Head of caudate nucleus (tissue), 42 donors: ENCODE measurements around the gene RAB3GAP1.
A peak's percentile ranks its signal among the peaks of the same experiment; 100 is the strongest.
"Not testable (repeated sequence)": the region's sequence is repeated elsewhere in the genome, so short reads cannot be mapped to it uniquely, and the experiment has no call there.

ENCODE experiments used
- DNase-seq, 42 donors: peaks; one replicate each; pipeline versions ENCODE4 v3.0.0 to v3.0.0-alpha.2; 2020 to 2021; ENCODE audit warnings: mixed read lengths in 7 of 42
- intact Hi-C: fragments of 100-400 bp; cut with DNase I; formaldehyde crosslinking; loops from one replicate; pipeline ENCODE4 v1.15.0; 2022

Gene RAB3GAP1

DNA sequence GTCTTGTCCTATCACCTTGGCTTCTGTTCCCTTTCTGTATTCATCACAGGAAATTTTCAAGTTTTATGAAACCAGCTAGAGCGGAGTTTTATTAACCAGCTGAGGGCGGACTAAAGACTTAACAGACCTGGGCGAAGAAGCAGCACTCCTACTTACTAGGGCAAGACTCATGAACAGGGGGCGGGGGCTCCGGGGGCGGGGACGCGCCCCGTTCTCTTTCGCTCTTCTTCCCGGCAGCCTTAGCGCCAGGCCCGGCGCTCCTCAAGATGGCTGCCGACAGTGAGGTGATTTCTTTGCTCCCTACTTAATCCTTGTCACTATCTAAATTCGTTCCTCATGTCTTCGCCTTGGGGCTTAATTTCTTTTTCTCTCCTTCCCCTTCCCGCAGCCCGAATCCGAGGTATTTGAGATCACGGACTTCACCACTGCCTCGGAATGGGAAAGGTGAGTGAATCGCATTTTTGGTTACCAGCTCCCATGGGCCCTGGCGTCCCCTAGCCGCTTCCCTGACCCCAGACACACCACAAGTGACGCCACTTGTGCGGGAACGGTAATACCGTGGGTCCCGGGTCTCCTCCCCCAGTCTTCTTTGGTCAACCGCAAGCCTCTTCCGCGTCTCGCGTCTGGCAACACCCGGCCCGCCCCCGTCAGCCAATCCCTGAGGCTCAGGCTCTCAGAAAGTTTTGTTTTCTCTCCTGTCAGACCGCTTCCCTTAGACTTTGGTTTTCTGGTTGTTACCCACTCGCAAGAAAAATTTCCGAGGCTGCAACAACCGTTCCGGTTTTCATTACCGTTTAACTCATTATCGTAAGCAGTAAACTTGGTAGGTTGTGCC lies at the start of gene RAB3GAP1:
RAB3GAP1 (plus strand) TSS at position 251 of the 835 bp plus-strand sequence; CDS start at position 267, 16 bp downstream.
- intact Hi-C loops = loop anchor here (5.0 to 10.0 kb wide), 2 partner anchors 483 to 690 kb away; partner anchors contain the start of genes R3HDM1, UBXN4 and ZRANB3
- DNase-seq = peak; percentile 42 to 89 (median 77)

DNA sequence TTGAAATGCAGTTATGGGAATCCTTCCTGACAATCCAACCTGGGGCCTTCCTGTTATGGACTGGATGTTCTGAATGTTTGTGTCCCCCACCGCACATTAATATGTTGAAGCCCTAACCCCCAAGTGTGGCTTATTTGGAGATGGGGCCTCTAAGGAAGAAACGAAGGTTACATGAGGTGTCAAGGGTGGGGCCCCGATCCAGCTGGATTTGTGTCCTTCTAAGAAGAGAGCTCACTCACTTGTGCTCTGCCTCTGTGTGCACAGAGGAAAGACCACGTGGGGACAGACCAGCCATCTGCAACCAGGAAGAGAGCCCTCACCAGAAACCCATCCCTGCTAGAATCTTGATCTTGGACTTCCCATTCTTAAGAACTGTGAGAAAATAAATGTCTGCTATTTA lies 49.3 kb upstream of the RAB3GAP1 start:
- DNase-seq = no peak
- intact Hi-C loops = no loop called here

DNA sequence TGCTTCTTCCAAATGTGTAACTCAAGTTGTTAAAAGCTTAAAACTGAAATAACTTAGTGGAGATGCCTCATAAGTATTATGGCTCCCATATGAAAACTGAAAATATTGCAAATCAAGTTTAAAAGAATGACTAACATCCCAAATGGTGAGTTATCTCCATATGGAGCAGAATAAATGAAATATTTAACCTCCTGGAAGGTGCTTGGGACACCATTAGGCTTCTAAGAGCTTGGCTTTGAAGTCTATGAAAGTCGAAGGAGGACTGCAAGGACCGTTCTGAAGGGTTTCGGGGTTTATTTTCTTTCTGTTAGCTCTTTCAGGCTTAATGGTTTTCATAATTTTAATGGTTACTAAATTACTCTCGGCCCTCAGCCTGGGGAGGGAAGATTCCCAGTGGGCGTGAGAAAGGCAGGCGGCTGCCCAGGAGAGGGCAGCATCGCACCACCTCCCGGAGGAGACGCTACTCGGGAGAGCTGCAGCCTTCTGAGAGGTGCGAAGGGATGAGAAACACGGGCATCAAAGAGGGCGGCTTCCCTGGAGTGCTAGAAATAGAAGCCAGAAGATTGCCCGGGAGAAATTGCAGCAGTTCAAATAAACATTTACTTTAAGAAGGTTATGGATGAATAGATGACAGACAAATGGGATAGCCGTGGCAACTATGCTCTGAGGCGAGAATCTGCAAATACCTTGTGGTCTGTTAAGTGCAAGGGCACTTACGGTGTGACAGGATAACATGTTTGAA lies 47.9 kb upstream of the RAB3GAP1 start:
- peak; percentile 39 to 90 (median 81) for DNase-seq
- intact Hi-C loops = no loop called here

DNA sequence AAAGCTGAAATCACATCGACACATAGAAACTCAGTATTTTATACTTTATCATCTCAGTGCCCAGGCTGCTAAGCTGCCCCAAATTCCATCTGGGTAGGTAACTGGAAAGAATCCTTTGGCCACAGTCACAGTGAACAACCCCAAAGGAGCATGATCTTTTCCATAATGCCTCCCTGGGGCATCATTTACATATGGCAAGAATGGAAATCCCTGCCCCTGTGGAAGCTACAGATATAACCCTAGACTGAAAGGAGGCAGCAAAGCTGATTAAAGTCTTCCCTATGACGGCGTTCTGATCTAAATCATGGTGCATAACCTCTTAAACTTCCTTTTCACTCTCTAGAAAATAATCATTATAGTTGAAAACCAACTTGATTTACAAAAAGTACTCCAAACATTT lies 46.3 kb upstream of the RAB3GAP1 start:
- no peak for DNase-seq
- intact Hi-C loops = no loop called here

DNA sequence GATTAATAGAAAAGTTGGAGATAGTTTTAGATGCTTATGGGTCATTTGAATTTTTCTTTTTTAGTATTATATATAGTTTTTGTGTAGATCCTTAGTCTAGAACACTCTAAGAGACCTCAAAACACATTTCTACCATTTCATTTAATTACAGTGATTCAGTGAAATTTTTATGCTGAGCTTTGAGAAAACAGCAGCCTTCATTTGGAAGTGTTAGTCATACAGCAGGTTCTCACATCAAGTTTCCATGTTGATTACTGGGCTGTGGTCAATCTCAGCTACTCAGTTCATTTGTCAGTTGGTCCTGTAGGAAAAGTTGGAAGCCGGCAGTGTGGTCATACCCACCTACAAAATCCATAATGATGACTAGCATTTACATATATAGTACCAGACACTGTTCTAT lies 42.8 kb upstream of the RAB3GAP1 start:
- intact Hi-C loops = no loop called here
- no peak for DNase-seq

DNA sequence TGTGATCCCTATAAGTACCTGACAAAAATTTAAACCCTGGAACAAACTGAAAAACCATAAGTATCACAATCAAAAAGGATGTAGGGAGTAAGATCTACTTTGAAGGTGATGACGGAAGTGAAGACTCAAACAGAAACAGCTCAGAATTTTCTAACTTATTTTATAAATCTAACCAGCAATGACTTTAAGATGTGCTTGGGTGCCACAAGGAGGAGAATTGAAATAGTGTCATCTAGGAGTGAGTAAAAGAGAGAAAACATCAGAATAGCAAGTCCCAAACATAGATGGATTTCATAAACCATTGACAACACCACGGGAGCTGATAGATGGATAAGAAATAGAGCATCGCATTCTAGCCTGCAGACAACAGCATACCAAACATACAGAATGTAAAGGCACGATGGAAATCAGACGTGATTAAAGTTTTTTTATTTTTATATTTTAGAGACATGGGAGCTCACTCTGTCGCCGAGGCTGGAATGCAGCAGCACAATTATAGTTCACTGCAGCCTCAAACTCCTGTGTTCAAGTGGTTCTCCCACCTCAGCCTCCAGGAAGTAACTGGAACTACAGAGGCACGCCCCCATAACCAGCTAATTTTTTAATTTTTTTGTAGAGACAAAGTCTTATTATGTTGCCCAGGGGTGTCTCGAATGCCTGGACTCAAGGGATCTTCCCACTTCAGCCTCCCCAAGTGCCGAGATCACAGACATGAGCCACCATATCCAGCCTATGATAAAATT lies 41.7 kb upstream of the RAB3GAP1 start:
- intact Hi-C loops = no loop called here
- no peak for DNase-seq

DNA sequence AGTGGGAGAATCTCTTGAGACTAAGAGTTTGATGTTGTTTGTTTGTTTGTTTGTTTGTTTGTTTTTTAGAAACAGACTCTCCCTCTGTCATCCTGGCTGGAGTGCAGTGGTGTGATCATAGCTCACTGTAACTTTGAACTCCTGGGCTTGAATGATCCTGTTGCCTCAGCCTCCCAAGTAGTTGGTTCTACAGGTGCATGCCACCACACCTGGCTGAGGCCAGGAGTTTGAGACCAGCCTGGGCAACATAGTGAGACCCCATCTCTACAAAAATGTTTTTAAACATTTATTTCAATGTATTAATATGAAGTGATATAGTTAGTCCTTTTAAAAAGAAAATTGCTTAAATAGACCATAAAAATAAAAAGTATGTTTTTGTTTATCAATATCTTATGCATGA lies 40.5 kb upstream of the RAB3GAP1 start:
- no peak for DNase-seq
- intact Hi-C loops = no loop called here

DNA sequence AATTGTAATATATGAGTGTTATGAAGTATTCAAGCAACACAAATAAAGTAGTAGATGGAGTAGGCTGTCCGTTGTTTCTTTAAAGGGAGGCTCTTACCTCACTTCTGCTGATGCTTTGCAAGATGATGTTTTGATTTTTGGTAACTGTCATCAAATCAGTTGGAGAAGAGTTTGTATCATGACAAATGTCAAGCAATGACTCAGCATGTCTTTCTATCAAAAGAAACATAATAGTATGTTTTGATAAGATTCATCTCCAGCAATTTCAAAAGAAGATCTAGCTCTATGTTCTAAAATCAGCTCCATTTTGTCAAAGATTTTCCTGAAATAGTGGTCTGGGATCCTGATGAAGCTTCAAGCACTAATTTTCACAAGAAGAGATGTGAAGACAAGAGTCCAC lies 30.5 kb upstream of the RAB3GAP1 start:
- intact Hi-C loops = no loop called here

DNA sequence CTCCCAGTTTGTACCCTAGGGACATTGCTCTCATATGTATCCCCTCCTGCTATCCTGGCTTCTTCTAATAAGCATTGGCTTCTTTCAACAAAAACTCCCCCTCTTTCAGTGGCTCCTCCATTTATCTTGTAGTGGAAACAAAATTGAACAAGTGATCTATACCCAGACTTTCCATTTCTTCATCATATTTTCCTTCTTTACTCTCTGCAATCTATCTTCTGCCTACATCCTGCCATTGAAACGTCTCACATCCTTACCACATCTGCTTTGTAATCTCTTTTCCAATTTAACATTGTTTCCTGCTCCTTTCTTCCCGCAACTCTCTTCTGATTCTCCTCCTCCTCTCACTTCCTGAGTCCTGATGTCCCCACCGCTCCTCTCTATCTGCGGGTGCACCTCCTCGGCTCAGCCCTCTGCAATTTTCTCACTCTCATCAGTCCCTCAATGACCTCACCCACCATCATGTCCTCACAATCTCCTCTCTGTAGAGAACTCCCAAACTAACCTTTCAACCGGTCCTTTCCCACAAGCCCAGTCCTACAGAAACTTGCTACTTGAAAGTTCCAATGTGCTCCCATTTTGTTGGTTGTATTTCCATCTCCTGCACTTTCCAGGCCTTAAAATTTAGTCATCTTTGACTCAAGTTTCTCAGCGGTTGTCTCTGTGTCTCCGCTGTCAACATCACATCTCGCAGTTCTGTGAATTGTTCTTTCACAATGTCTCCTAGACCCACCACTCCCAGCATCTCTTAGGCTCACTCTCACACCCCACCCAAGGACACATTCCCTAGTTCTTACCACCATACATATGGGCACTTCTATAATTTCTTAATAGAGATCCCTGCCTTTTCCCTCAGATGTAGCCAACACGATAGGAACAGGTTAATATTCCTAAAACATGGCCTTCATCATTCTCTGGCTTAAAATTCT lies 28.9 kb upstream of the RAB3GAP1 start:
- intact Hi-C loops = no loop called here
- DNase-seq = no peak

More for the DNA sequence above, 30.5 kb upstream of the RAB3GAP1 start:
- DNase-seq = no peak

DNA sequence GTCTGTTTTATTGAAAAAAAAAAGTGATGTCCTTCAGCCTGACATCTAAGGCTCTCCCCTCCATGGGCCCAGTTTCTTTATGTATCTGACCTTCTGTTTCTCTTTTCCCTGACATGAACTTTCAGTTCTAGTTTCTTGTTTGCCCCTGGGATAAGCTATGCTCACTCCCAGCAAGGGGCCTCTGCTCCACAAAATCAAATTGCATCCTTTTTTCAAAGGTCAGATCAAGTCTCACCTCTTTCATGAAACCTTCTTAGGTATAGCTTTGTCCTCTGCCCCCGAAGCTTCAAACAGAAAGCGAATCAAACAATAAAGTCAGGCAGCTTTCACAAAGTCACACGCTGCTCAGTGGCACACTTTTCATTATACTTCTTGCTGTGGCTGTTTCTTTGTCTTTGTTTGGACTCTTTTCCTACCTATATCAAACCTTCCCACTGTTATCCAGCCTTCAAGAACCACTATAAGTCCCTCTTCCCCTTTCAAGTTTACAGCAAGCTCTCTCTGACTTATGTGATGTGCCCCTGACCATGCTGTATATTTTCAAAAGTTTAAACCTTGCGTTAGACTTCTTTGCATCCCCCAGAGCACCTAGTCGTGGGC lies 28.1 kb upstream of the RAB3GAP1 start:
- intact Hi-C loops = no loop called here
- no peak for DNase-seq

DNA sequence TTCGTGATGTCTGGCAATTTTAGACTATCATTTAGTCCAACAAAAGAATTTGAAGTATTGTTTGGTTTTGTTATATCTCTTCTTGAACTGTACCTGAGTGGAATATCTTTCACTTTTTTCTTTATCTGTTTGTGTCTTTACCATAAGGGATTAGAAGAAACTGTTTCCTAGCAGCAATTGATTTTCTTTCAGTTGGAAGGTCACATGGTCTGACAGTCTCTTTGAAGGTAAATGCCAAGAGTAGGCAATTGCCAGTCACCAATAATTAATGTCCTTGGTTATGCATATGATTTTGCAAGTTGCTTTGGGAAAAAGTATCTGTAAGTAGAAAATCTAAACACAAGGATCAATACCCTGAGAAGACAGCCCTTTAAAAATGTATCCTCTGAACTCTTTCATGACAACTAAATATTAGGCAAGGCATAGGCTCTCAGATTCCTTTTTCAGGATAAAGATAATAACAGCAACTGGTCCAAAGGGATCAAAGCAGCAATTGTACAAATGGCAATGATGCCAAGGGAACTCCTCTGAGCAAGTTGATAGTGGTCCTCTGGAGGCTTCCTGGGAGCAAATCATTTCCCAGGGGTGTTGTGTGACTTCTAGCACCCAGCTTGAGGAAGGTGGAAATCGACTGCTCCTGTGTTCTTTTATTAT lies 22.5 kb upstream of the RAB3GAP1 start:
- DNase-seq = no peak

DNA sequence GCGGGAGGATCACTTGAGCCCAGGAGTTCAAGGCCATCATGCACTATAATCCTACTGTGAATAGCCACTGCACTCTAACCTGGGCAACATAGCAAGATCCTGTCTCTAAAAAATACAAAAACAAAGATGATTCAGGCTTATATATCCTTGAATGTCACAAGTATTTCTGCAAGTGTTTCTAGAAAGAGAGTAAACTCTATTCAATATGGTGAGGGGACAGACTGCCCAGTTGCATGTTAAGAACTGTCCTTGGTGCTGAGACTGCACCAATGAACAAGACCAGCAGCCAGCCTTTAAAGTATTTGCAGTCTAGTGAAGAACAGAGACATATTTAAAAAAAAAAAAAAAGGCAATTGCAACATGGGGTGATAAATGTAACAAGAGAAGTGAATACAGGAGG lies 21.3 kb upstream of the RAB3GAP1 start:
- intact Hi-C loops = no loop called here
- DNase-seq = no peak

More for the DNA sequence above, 22.5 kb upstream of the RAB3GAP1 start:
- intact Hi-C loops = no loop called here

DNA sequence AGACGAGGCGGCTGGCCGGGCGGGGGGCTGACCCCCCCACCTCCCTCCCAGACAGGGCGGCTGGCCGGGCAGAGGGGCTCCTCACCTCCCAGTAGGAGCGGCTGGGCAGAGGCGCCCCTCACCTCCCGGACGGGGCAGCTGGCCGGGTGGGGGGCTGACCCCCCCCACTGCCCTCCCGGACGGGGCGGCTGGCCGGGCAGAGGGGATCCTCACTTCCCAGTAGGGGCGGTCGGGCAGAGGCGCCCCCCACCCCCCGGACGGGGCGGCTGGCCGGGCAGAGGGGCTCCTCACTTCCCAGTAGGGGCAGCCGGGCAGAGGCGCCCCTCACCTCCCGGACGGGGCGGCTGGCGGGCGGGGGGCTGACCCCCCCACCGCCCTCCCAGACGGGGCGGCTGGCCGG lies 18.9 kb upstream of the RAB3GAP1 start:
- DNase-seq, intact Hi-C loops: not testable (repeated sequence)

DNA sequence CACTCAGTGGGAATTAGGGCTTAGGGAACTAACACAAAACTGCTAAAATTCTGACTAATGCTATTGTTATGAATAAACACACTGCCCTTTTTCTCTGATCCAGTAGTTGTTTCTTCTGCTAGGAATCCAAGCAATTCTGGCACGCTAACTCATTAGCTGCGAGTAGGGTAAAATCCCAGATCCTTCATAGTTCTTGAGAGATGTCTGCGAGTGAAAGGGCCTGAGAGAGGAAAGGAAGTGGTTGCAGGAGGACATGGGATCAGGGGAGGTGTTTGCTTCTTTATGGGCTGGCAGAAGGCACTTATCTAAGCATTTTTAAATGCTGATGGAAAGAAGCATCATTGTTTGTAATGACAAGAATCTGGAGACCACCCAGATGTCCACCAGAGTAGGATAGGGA lies 14.3 kb upstream of the RAB3GAP1 start:
- intact Hi-C loops = no loop called here
- no peak for DNase-seq

DNA sequence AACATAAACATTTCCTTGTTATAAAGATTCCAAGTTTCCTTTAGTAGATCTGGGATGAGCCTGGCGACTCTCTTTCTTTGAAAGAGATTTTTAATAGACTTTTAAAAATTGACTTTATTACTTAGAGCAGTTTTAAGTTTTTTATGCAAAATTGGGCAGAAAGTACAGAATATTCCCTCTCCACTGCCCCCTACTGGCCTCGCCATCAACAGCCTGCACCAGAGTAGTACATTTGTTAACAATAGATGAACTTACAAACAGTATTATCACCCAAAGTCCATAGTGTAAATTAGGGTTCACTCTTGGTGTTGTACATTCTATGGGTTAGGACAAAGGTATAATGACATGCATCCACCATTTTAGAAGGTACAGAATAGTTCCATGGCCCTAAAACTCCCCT lies 8.7 kb upstream of the RAB3GAP1 start:
- intact Hi-C loops = no loop called here
- DNase-seq = peak in 2 of 42 donors; percentile 8 to 48

DNA sequence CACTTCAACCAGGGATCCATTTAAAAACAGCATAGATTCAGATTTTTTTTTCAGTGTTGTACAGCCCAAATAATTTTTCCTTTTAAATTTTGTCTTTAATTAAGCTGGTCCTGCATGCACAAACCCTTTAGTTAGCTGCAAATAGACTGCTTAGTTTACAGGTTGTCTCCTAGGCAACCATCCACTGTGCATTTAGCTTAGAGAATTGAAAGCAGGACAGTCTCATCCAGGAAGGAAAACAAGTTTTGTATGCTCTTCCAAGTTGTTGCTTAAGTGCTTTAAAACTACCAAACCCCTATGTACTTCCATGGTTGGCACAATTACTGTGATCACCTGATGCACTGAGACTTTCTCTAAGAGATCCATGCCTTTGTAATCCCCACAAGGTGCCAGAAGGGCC lies 4.8 kb upstream of the RAB3GAP1 start, which contains the start of gene MAP3K19:
MAP3K19 (minus strand) TSS at position 148 of the 400 bp plus-strand sequence. CDS start 22,800 bp downstream, outside the sequence.
- intact Hi-C loops = no loop called here
- DNase-seq = no peak

DNA sequence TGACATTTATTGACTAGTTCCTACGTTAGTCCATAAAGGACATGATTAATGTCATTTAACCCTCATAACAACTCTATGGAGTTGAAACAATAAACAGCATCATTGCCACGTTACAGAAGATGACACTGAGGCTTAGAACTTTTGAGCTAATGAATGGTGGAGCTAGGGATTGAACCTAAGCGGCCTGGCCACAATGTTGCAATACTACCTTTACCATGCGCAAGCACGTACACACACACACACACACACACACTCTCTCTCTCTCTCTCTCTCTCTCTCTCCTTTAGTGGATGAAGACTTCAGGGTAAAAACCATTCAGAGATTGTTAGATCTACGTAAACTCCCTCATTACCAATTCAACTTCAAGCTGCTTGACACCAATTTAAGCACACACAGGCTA lies 4.0 kb upstream of the RAB3GAP1 start:
- DNase-seq = no peak
- intact Hi-C loops = no loop called here
